NCI-H524 treated with DMSO at 0.1 percent for 48 hours (cell line): ENCODE results near the gene CMC2.

Experiments used
- DNase-seq: peaks from one replicate; lab custom pipeline; 2025; lab: John Stamatoyannopoulos, UW

CMC2 gene

GRCh38 chr16:81003064-81003463 lies 3.6 kb downstream of the CMC2 start:
- DNase-seq, result no peak

GRCh38 chr16:81001330-81001729 lies 5.4 kb downstream of the CMC2 start:
- DNase-seq, result no peak

- DNase-seq, result no peak
Observed at GRCh38 chr16:81000873-81001272, 5.8 kb downstream of the CMC2 start.

GRCh38 chr16:80997964-80998620 lies 8.6 kb downstream of the CMC2 start:
- no peak for DNase-seq

GRCh38 chr16:80997139-80997798 lies 9.4 kb downstream of the CMC2 start:
- no peak for DNase-seq

GRCh38 chr16:80996688-80997138 lies 10.0 kb downstream of the CMC2 start:
- no peak for DNase-seq

- no peak for DNase-seq
Observed at GRCh38 chr16:80994451-80994850, 12.2 kb downstream of the CMC2 start.

GRCh38 chr16:80993834-80994233 lies 12.9 kb downstream of the CMC2 start:
- DNase-seq, result no peak

GRCh38 chr16:80993307-80993706 lies 13.4 kb downstream of the CMC2 start:
- no peak for DNase-seq

GRCh38 chr16:80992676-80993293 lies 13.9 kb downstream of the CMC2 start:
- DNase-seq, result no peak

- DNase-seq, result no peak
Observed at GRCh38 chr16:80991792-80992430, 14.8 kb downstream of the CMC2 start.

- DNase-seq, result no peak
Observed at GRCh38 chr16:80990978-80991377, 15.7 kb downstream of the CMC2 start.

GRCh38 chr16:80990577-80990976 lies 16.1 kb downstream of the CMC2 start:
- no peak for DNase-seq

GRCh38 chr16:80989801-80990200 lies 16.9 kb downstream of the CMC2 start:
- DNase-seq, result no peak

GRCh38 chr16:80988756-80989155 lies 17.9 kb downstream of the CMC2 start:
- DNase-seq, result no peak

- DNase-seq, result no peak
Observed at GRCh38 chr16:80986557-80986956, 20.1 kb downstream of the CMC2 start.

GRCh38 chr16:80985611-80986010 lies 21.1 kb downstream of the CMC2 start:
- no peak for DNase-seq

GRCh38 chr16:80984124-80984892 lies 22.4 kb downstream of the CMC2 start:
- no peak for DNase-seq

- DNase-seq, result no peak
Observed at GRCh38 chr16:80982646-80983045, 24.0 kb downstream of the CMC2 start.

GRCh38 chr16:80981103-80981502 lies 25.6 kb downstream of the CMC2 start:
- DNase-seq, result no peak

GRCh38 chr16:80976946-80977345 lies 29.7 kb downstream of the CMC2 start:
- no peak for DNase-seq
